AG08395 (cell line): ENCODE data around the gene FOXP4.
"Not testable (repeated sequence)": the region's sequence is repeated elsewhere in the genome, so short reads cannot be mapped to it uniquely, and the experiment has no call there.

Experiments used
- DNase-seq: peaks from one replicate; pipeline ENCODE4 v3.0.0; 2012; ENCODE audit warnings: mixed read lengths, low spot score

FOXP4 gene

GRCh38 chr6:41599015-41599851 is 53.1 kb downstream of the FOXP4 start:
- DNase-seq, result no peak

- no peak for DNase-seq
Measured at GRCh38 chr6:41599852-41600445, 53.8 kb downstream of the FOXP4 start.

GRCh38 chr6:41600499-41601247 is 54.5 kb downstream of the FOXP4 start:
- DNase-seq, result no peak

GRCh38 chr6:41601248-41601549 is 55.0 kb downstream of the FOXP4 start:
- DNase-seq, result no peak

- DNase-seq, result no peak
Measured at GRCh38 chr6:41602422-41602743, 56.2 kb downstream of the FOXP4 start.

- peak; percentile 86 for DNase-seq
Measured at GRCh38 chr6:41602864-41603608, 56.9 kb downstream of the FOXP4 start.

- no peak for DNase-seq
Measured at GRCh38 chr6:41604006-41604405, 57.8 kb downstream of the FOXP4 start.

- no peak for DNase-seq
Measured at GRCh38 chr6:41605649-41606048, 59.5 kb downstream of the FOXP4 start.

GRCh38 chr6:41607036-41607435 is 60.9 kb downstream of the FOXP4 start:
- DNase-seq, result no peak

GRCh38 chr6:41607736-41608135 is 61.6 kb downstream of the FOXP4 start:
- DNase-seq, result no peak

GRCh38 chr6:41608443-41609151 is 62.4 kb downstream of the FOXP4 start:
- DNase-seq, result no peak

GRCh38 chr6:41614715-41615114 is 68.5 kb downstream of the FOXP4 start:
- DNase-seq, result no peak

- DNase-seq, result no peak
Measured at GRCh38 chr6:41615311-41615710, 69.1 kb downstream of the FOXP4 start.

GRCh38 chr6:41618598-41618997 is 72.4 kb downstream of the FOXP4 start:
- DNase-seq, result no peak

GRCh38 chr6:41619193-41619592 is 73.0 kb downstream of the FOXP4 start:
- not testable (repeated sequence) for DNase-seq

GRCh38 chr6:41621367-41621766 is 75.2 kb downstream of the FOXP4 start:
- no peak for DNase-seq

GRCh38 chr6:41621802-41622201 is 75.6 kb downstream of the FOXP4 start:
- no peak for DNase-seq

- no peak for DNase-seq
Measured at GRCh38 chr6:41622206-41622988, 76.2 kb downstream of the FOXP4 start.

GRCh38 chr6:41623330-41623729 is 77.1 kb downstream of the FOXP4 start:
- no peak for DNase-seq

GRCh38 chr6:41624621-41625380 is 78.6 kb downstream of the FOXP4 start:
- no peak for DNase-seq
